AG04450 (cell line): ENCODE data around the gene ZNF672. TPM values are rescaled to one million over a fixed set of nuclear protein-coding genes. Genes with fewer than 3 reads are reported as not detected.

Source experiments
- CTCF ChIA-PET: fragments of 300-600, 350-600 bp; formaldehyde crosslinking; extraction: SDS; loops from one replicate; lab custom pipeline; 2022; ENCODE audit warnings: antibody characterized with exemption, inconsistent platforms; lab: Charles Lee
- POLR2A ChIA-PET: fragments of 350-600 bp; formaldehyde crosslinking; extraction: SDS; loops from one replicate; lab custom pipeline; 2021; ENCODE audit warnings: antibody characterized with exemption, inconsistent platforms; lab: Yijun Ruan, JAX
- DNase-seq: peaks from one replicate; pipeline ENCODE4 v3.0.0-alpha.2; 2011; ENCODE audit warnings: low read depth, low spot score
- H3K27ac ChIP-seq: one replicate; pipeline ENCODE4 v1.5.1; 2012; ENCODE audit warnings: low read depth, low read length, control low read depth
- H3K27me3 ChIP-seq: one replicate; pipeline ENCODE4 v1.6.0; 2012; ENCODE audit warnings: low read length; ENCODE audit not compliant: control insufficient read depth, insufficient read depth
- H3K4me3 ChIP-seq: 2 replicates; pipeline ENCODE4 v1.5.1; 2011; ENCODE audit warnings: mild to moderate bottlenecking, low read depth, low read length, control low read depth
- H3K9me3 ChIP-seq: 2 replicates; pipeline ENCODE4 v1.5.1; 2012; ENCODE audit warnings: low read length; ENCODE audit not compliant: control insufficient read depth, insufficient read depth
- CTCF ChIP-seq: IDR thresholded peaks from 2 replicates; pipeline ENCODE4 v1.5.1; 2011; ENCODE audit warnings: low read depth, low read length, control low read depth, inconsistent platforms
- polyA plus RNA-seq: library from polyadenylated mRNA; depleted of rRNA; stranded (reverse); fragments of >200 nt; gene quantifications from 2 replicates; pipeline ENCODE4 v1.2.3, GENCODE V29; 2011

ZNF672 gene
- polyA plus RNA-seq, 1 experiment = 9.1 TPM

GRCh38 chr1:248824701-248825100 is 13.3 kb upstream of the ZNF672 start:
- Histone ChIP-seq H3K9me3 (no peaks in the 10 kb centered on the region), H3K4me3 (peak overlapping the region; percentile 99), H3K27ac (peak overlapping the region; percentile 11), H3K27me3 (no peaks in the 10 kb centered on the region)
- CTCF ChIA-PET = interaction anchor here (1.1 kb wide), 1 partner anchor 19 kb away, joined by 4 read pairs; no protein-coding TSS in a partner anchor
- no peak for TF ChIP-seq CTCF
- DNase-seq = no peak
- POLR2A ChIA-PET = interaction anchor here (1.8 to 2.0 kb wide), 2 partner anchors 13 to 48 kb away, joined by 7 to 27 read pairs; partner anchors contain the start of gene ZNF672

- TF ChIP-seq CTCF = no peak
Measured at GRCh38 chr1:248825136-248825535, 12.9 kb upstream of the ZNF672 start.

DNA sequence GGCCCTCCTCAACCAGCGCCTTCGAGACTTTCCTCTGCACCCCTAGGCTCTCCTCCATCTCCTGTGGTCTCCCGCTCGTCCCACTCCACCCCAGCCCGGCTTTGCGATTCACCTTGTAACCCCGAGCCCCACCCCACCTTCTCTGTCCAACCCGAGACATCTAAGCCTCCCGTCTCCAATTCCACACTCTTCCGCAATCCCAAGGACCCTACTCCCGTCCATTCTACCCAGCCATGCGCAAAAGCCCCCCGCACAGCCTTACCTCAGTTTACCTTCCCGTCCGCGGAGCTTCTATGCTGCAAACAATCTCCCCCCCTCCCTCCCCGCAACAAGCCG is 12.5 kb upstream of the ZNF672 start:
- no peak for TF ChIP-seq CTCF
- ChIA-PET POLR2A (interaction anchor here (1.0 to 2.0 kb wide), 3 partner anchors 13 to 47 kb away, joined by 4 to 27 read pairs (median 7); partner anchors contain the start of gene ZNF672), CTCF (interaction anchor here (1.1 to 1.6 kb wide), 2 partner anchors 20 kb away, joined by 4 read pairs; no protein-coding TSS in a partner anchor)
- no peaks in the 10 kb centered on the region for H3K9me3 ChIP-seq
- H3K4me3 ChIP-seq = peak overlapping the region; percentile 99
- H3K27ac ChIP-seq = peak overlapping the region; percentile 61
- DNase-seq = no peak
- H3K27me3 ChIP-seq = no peaks in the 10 kb centered on the region

More at GRCh38 chr1:248825136-248825535, 12.9 kb upstream of the ZNF672 start:
- ChIA-PET POLR2A (interaction anchor here (1.8 to 2.0 kb wide), 2 partner anchors 13 to 48 kb away, joined by 7 to 27 read pairs; partner anchors contain the start of gene ZNF672), CTCF (interaction anchor here (1.1 kb wide), 1 partner anchor 20 kb away, joined by 4 read pairs; no protein-coding TSS in a partner anchor)
- no peak for DNase-seq
- Histone ChIP-seq H3K27me3 (no peaks in the 10 kb centered on the region), H3K27ac (peak overlapping the region; percentile 61), H3K4me3 (peak overlapping the region; percentile 99), H3K9me3 (no peaks in the 10 kb centered on the region)

DNA sequence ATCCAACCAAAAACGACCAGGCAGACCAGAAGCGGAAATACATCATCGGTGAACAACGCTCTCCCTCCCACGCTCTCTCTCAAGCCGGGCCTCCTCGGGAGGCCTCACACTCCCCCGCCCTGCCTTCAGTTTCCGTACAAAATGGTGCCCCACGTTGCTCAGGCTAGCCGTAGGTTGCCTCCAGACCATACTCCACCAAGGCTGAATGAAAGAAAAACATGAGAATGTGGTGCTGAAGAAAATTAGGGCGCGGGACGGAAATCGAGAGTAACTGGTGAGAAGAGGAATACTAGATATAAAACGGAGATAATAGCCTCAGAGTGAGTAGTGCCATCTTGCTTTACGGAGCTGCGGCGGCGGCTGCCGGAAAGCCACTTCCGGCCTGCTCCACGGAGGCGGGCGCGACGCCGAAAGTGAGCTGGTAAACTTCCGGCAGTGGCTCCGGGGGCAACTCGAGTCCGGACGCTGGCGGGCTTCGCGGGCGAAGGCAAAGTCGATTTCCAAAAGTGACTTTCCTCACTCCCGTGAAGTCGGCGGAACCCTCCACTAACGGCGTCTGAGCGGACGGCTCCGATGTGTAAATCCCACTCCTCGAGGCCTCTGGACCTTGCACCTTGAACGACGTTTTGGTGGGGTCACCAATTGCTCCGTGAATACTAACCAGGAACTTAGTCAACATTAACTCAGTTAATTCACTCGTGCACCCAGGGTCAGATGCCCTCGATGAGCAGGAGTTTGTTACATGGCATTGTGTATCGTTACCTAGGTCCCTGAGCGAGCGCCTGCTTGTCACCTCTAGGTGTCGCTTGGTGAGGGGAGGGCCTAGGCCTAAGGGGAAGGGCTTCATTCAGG is 11.9 kb upstream of the ZNF672 start, which contains the start of gene SH3BP5L:
Gene SH3BP5L (minus strand): TSS at position 7 of the 852 bp plus-strand sequence. CDS start 980 bp downstream, outside the sequence.
- CTCF ChIA-PET = interaction anchor here (1.1 to 3.1 kb wide), 4 partner anchors 10 to 19 kb away, joined by 3 to 16 read pairs (median 4); partner anchors contain the start of gene ZNF672
- POLR2A ChIA-PET = interaction anchor here (0.6 to 2.0 kb wide), 4 partner anchors 12 to 47 kb away, joined by 3 to 27 read pairs (median 6); partner anchors contain the start of gene ZNF672
- H3K27me3 ChIP-seq = no peaks in the 10 kb centered on the region
- H3K9me3 ChIP-seq = no peaks in the 10 kb centered on the region
- peak; percentile 86 for DNase-seq
- H3K27ac ChIP-seq = peak within 1 kb of the TSS; percentile 74
- peak within 1 kb of the TSS; percentile 99 for H3K4me3 ChIP-seq
- TF ChIP-seq CTCF = peak; percentile 65
